ENCODE measurements around the gene FBXW5. TPM values are rescaled to one million over a fixed set of nuclear protein-coding genes. Genes with fewer than 3 reads are reported as not detected.

FBXW5 gene
- polyA plus RNA-seq, 1 donor from 2014 or later = 138 TPM

GRCh38 chr9:136978865-136979544 lies 34.5 kb upstream of the FBXW5 start:
- Histone ChIP-seq H3K9me3 (ENCODE audit: low read length) (no peaks in the 10 kb centered on the region), H3K36me3 (ENCODE audit: insufficient read depth, low read length) (no peaks in the 10 kb centered on the region), H3K4me2 (ENCODE audit: low read length) (no peak overlapping the region), H2AFZ (ENCODE audit: low read depth, low read length) (no peak overlapping the region), H4K20me1 (ENCODE audit: insufficient read depth) (no peaks in the 10 kb centered on the region), H3K4me3 (ENCODE audit: low read length) (no peak overlapping the region), H3K9ac (ENCODE audit: low read length) (no peak overlapping the region), H3F3A (ENCODE audit: insufficient read depth, low read length, poor library complexity, severe bottlenecking) (no peaks in the 10 kb centered on the region), H3K79me2 (replicated peaks; ENCODE audit: insufficient read depth, low read length) (no peaks in the 10 kb centered on the region), H3K27me3 (ENCODE audit: insufficient read depth, low read depth, low read length) (peaks cover 19% of the 10 kb centered on the region), H3K27ac (ENCODE audit: low read length) (no peak overlapping the region), H3K9me2 (ENCODE audit: insufficient read depth, low read length) (no peaks in the 10 kb centered on the region)
- TF ChIP-seq POLR2AphosphoS5 (IDR thresholded peaks at IDR 0.05) (no peak), REST (IDR thresholded peaks at IDR 0.05; ENCODE audit: borderline replicate concordance) (no peak), EZH2 (IDR thresholded peaks at IDR 0.05; ENCODE audit: borderline replicate concordance, insufficient read depth, low read length, poor library complexity, severe bottlenecking) (no peak), RAD21 (conservative IDR thresholded peaks at IDR 0.05) (no peak), TAF1 (IDR thresholded peaks at IDR 0.05; ENCODE audit: low read depth) (no peak), SMC3 (conservative IDR thresholded peaks at IDR 0.05; ENCODE audit: poor library complexity) (no peak), EP300 (conservative IDR thresholded peaks at IDR 0.05; ENCODE audit: poor library complexity, severe bottlenecking) (no peak), MXI1 (conservative IDR thresholded peaks at IDR 0.05; ENCODE audit: poor library complexity, severe bottlenecking) (no peak)
- TF ChIP-seq, protein P1, sequence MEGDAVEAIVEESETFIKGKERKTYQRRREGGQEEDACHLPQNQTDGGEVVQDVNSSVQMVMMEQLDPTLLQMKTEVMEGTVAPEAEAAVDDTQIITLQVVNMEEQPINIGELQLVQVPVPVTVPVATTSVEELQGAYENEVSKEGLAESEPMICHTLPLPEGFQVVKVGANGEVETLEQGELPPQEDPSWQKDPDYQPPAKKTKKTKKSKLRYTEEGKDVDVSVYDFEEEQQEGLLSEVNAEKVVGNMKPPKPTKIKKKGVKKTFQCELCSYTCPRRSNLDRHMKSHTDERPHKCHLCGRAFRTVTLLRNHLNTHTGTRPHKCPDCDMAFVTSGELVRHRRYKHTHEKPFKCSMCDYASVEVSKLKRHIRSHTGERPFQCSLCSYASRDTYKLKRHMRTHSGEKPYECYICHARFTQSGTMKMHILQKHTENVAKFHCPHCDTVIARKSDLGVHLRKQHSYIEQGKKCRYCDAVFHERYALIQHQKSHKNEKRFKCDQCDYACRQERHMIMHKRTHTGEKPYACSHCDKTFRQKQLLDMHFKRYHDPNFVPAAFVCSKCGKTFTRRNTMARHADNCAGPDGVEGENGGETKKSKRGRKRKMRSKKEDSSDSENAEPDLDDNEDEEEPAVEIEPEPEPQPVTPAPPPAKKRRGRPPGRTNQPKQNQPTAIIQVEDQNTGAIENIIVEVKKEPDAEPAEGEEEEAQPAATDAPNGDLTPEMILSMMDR (IDR thresholded peaks at IDR 0.05; ENCODE audit: poor library complexity, severe bottlenecking) = no peak

- Histone ChIP-seq H4K20me1 (ENCODE audit: insufficient read depth) (no peaks in the 10 kb centered on the region), H2AFZ (ENCODE audit: low read depth, low read length) (no peak overlapping the region), H3K9me3 (ENCODE audit: low read length) (no peaks in the 10 kb centered on the region), H3F3A (ENCODE audit: insufficient read depth, low read length, poor library complexity, severe bottlenecking) (no peaks in the 10 kb centered on the region), H3K36me3 (ENCODE audit: insufficient read depth, low read length) (no peaks in the 10 kb centered on the region), H3K9me2 (ENCODE audit: insufficient read depth, low read length) (no peaks in the 10 kb centered on the region), H3K9ac (ENCODE audit: low read length) (peak overlapping the region; percentile 46), H3K27me3 (ENCODE audit: insufficient read depth, low read depth, low read length) (peaks cover 12% of the 10 kb centered on the region), H3K27ac (ENCODE audit: low read length) (no peak overlapping the region), H3K79me2 (replicated peaks; ENCODE audit: insufficient read depth, low read length) (no peaks in the 10 kb centered on the region), H3K4me2 (ENCODE audit: low read length) (no peak overlapping the region), H3K4me3 (ENCODE audit: low read length) (peak overlapping the region; percentile 64)
- no peak for TF ChIP-seq TAF1 (IDR thresholded peaks at IDR 0.05; ENCODE audit: low read depth)
- TF ChIP-seq, protein P1 (IDR thresholded peaks at IDR 0.05; ENCODE audit: poor library complexity, severe bottlenecking) = peak; percentile 20
Observed at GRCh38 chr9:136978073-136978864, 33.7 kb upstream of the FBXW5 start.
